COLO668 (cell line): ENCODE results near the gene DNAJC6.

ENCODE experiments used
- DNase-seq: peaks from one replicate; lab custom pipeline; 2025; ENCODE audit not compliant: unreplicated experiment; lab: John Stamatoyannopoulos, UW

DNAJC6 gene

GRCh38 chr1:65292861-65293593 lies 16.3 kb upstream of the DNAJC6 start:
- no peak for DNase-seq

- DNase-seq = no peak
Measured at GRCh38 chr1:65297706-65298105, 11.6 kb upstream of the DNAJC6 start.

GRCh38 chr1:65299328-65299727 lies 10.0 kb upstream of the DNAJC6 start:
- no peak for DNase-seq

- DNase-seq = no peak
Measured at GRCh38 chr1:65308781-65309303, 501 bp upstream of the DNAJC6 start.

- DNase-seq = peak; percentile 92
Measured at GRCh38 chr1:65310078-65310587, 790 bp downstream of the DNAJC6 start.

- no peak for DNase-seq
Measured at GRCh38 chr1:65311760-65312159, 2.4 kb downstream of the DNAJC6 start.

- no peak for DNase-seq
Measured at GRCh38 chr1:65316233-65316632, 6.9 kb downstream of the DNAJC6 start.

GRCh38 chr1:65317866-65318653 lies 8.7 kb downstream of the DNAJC6 start:
- DNase-seq = no peak

GRCh38 chr1:65319141-65319540 lies 9.8 kb downstream of the DNAJC6 start:
- DNase-seq = no peak

- no peak for DNase-seq
Measured at GRCh38 chr1:65319754-65320153, 10.4 kb downstream of the DNAJC6 start.

GRCh38 chr1:65321879-65322278 lies 12.5 kb downstream of the DNAJC6 start:
- DNase-seq = no peak

- DNase-seq = no peak
Measured at GRCh38 chr1:65323246-65323645, 13.9 kb downstream of the DNAJC6 start.

- DNase-seq = no peak
Measured at GRCh38 chr1:65330021-65330420, 20.7 kb downstream of the DNAJC6 start.

GRCh38 chr1:65330822-65331221 lies 21.5 kb downstream of the DNAJC6 start:
- DNase-seq = no peak

- DNase-seq = no peak
Measured at GRCh38 chr1:65332821-65333220, 23.5 kb downstream of the DNAJC6 start.

- no peak for DNase-seq
Measured at GRCh38 chr1:65334081-65334480, 24.7 kb downstream of the DNAJC6 start.

- DNase-seq = no peak
Measured at GRCh38 chr1:65339866-65340468, 30.6 kb downstream of the DNAJC6 start.

GRCh38 chr1:65341381-65341780 lies 32.0 kb downstream of the DNAJC6 start:
- DNase-seq = peak; percentile 56

GRCh38 chr1:65343286-65343685 lies 33.9 kb downstream of the DNAJC6 start:
- no peak for DNase-seq

GRCh38 chr1:65344171-65344814 lies 35.0 kb downstream of the DNAJC6 start:
- DNase-seq = no peak

- no peak for DNase-seq
Measured at GRCh38 chr1:65346190-65346589, 36.8 kb downstream of the DNAJC6 start.
